K562 (cell line): ENCODE results near the gene CREB3L2. TPM values are rescaled to one million over a fixed set of nuclear protein-coding genes. Genes with fewer than 3 reads are reported as not detected.
A peak's percentile ranks its signal among the peaks of the same experiment; 100 is the strongest.

Source experiments
- ELF4 ChIP-seq: fragments of 450-650 bp; formaldehyde crosslinking; IDR thresholded peaks from 2 replicates; pipeline ENCODE4 v1.4.0; 2022; ENCODE audit warnings: missing genetic modification characterization
- ID3 ChIP-seq, 2 experiments: fragments of 250-450 bp in 1 of 2; fragments of 450-650 bp in 1 of 2; sonication (Bioruptor Pico) in 1 of 2; IDR thresholded peaks; 2 replicates each; pipeline versions ENCODE4 v1.6.1 to v1.8.0; 2016 to 2021; ENCODE audit warnings: mild to moderate bottlenecking in 2 of 2, moderate library complexity in 2 of 2, missing compliant biosample characterization in 1 of 2, missing genetic modification characterization in 1 of 2
- MAZ ChIP-seq, 2 experiments: fragments of 450-650 bp in 1 of 2; sonication (generic) in 1 of 2; formaldehyde crosslinking; IDR thresholded peaks in 1 of 2; conservative IDR thresholded peaks in 1 of 2; 2 replicates each; pipeline versions ENCODE4 v1.4.0 to v1.5.0; 2020; ENCODE audit warnings: mild to moderate bottlenecking in 1 of 2, missing genetic modification reagents in 1 of 2
- NCOR1 ChIP-seq: fragments of 450-650 bp; IDR thresholded peaks from 2 replicates; pipeline ENCODE4 v1.6.1; 2016; ENCODE audit warnings: mild to moderate bottlenecking, moderate library complexity
- OTX1 ChIP-seq: fragments of 450-650 bp; formaldehyde crosslinking; IDR thresholded peaks from 2 replicates; pipeline ENCODE4 v1.4.0; 2022; ENCODE audit warnings: mild to moderate bottlenecking
- RAD21 ChIP-seq, 2 experiments: fragments of 250-450 bp in 1 of 2; fragments of 450-650 bp in 1 of 2; sonication (Bioruptor Pico) in 1 of 2; formaldehyde crosslinking in 1 of 2; IDR thresholded peaks in 1 of 2; conservative IDR thresholded peaks in 1 of 2; 2 replicates each; pipeline versions ENCODE4 v1.4.0 to v1.8.0; 2020 to 2022; ENCODE audit warnings: mild to moderate bottlenecking in 2 of 2, moderate library complexity in 1 of 2
- SMARCA4 ChIP-seq: fragments of 450-650 bp; IDR thresholded peaks from 2 replicates; pipeline ENCODE4 v1.6.1; 2016
- SMARCA5 ChIP-seq: fragments of 450-650 bp; IDR thresholded peaks from 2 replicates; pipeline ENCODE4 v1.6.1; 2016
- SNRNP70 ChIP-seq: fragments of 200-400 bp; formaldehyde crosslinking; optimal IDR thresholded peaks from 2 replicates; pipeline ENCODE3; 2017; ENCODE audit warnings: low read depth, low read length
- STAG1 ChIP-seq: sonication (generic); formaldehyde crosslinking; IDR thresholded peaks from 2 replicates; pipeline ENCODE4 v1.5.0; 2020; ENCODE audit warnings: missing genetic modification reagents, borderline replicate concordance
- TAF15 ChIP-seq: fragments of 200-400 bp; formaldehyde crosslinking; IDR thresholded peaks from 2 replicates; pipeline ENCODE4 v1.6.1; 2017; ENCODE audit warnings: mild to moderate bottlenecking, low read depth, low read length, moderate library complexity
- THRAP3 ChIP-seq: fragments of 450-650 bp; IDR thresholded peaks from 2 replicates; pipeline ENCODE4 v1.6.1; 2016; ENCODE audit warnings: mild to moderate bottlenecking, inconsistent platforms, borderline replicate concordance
- ZKSCAN1 ChIP-seq: fragments of 150-350 bp; IDR thresholded peaks from 2 replicates; pipeline ENCODE4 v1.6.1; 2016; ENCODE audit warnings: low read depth, low read length
- ZNF140 ChIP-seq: fragments of 250-450 bp; sonication (Bioruptor Pico); IDR thresholded peaks from 2 replicates; pipeline ENCODE4 v1.8.0; 2021; ENCODE audit warnings: moderate library complexity, mild to moderate bottlenecking, inconsistent platforms
- ZNF408 ChIP-seq: fragments of 250-450 bp; sonication (Bioruptor Pico); IDR thresholded peaks from 2 replicates; pipeline ENCODE4 v1.4.0; 2020; ENCODE audit warnings: low read depth, mild to moderate bottlenecking, moderate library complexity
- ZSCAN29 ChIP-seq: fragments of 450-650 bp; IDR thresholded peaks from 2 replicates; pipeline ENCODE4 v1.6.1; 2017
- polyA plus RNA-seq, 8 experiments: library from polyadenylated mRNA; depleted of rRNA in 4 of 8; stranded (reverse) in 5 of 8; unstranded in 3 of 8; fragments of >200 nt; fragmentation: Nextera tagmentation in 2 of 8; fragmentation: Illumina TruSeq in 1 of 8; extraction: Ambion mirVana in 2 of 8; extraction: Trizol in 1 of 8; gene quantifications; 2 replicates each; pipeline versions ENCODE4 v1.2.1 to v1.2.3, GENCODE V29; 2011 to 2014; ENCODE audit warnings: inconsistent platforms in 1 of 8, missing spikeins in 1 of 8
- total RNA-seq, 7 experiments: library from RNA; depleted of rRNA in 6 of 7; stranded (reverse); fragments of >200 nt in 6 of 7; fragmentation: Illumina TruSeq in 2 of 7; extraction: Trizol in 2 of 7; gene quantifications; 2 replicates each; pipeline versions ENCODE4 v1.2.1 to v1.2.3, GENCODE V29; 2011 to 2021; ENCODE audit warnings: low replicate concordance in 1 of 7
- TF ChIP-seq, protein P1 (sequence below): sonication (generic); formaldehyde crosslinking; IDR thresholded peaks from 2 replicates; pipeline ENCODE4 v1.8.0; 2022; ENCODE audit warnings: missing genetic modification reagents, mild to moderate bottlenecking, moderate library complexity, borderline replicate concordance
- TF ChIP-seq, protein P2 (sequence below): fragments of 450-650 bp; IDR thresholded peaks from 2 replicates; pipeline ENCODE4 v1.6.1; 2016; ENCODE audit warnings: mild to moderate bottlenecking
- TF ChIP-seq, protein P3 (sequence below): IDR thresholded peaks from 2 replicates; pipeline ENCODE4 v1.6.1; 2016; ENCODE audit warnings: missing genetic modification characterization, missing compliant biosample characterization
- TF ChIP-seq, protein P4 (sequence below): conservative IDR thresholded peaks from 2 replicates; pipeline ENCODE4 v1.6.1; 2011; ENCODE audit warnings: low read depth, mild to moderate bottlenecking, low read length; ENCODE audit not compliant: control insufficient read depth

Gene CREB3L2
- total and polyA plus RNA-seq, 9 of the 15 experiments (the other 6 are each of a cell fraction or from before 2014, with no cell fraction given): 7.1 to 45.6 (median 15.8) TPM

GRCh38 chr7:137898839-137899721 lies 102.8 kb downstream of the CREB3L2 start (continued):
- TF ChIP-seq SMARCA4 (peak; percentile 86), SNRNP70 (peak; percentile 33), ZNF140 (CRISPR knock-in tag) (no peak), ELF4 (CRISPR knock-in tag) (0 out of 2 replicates have a peak, but pooled peaks have one; percentile 46), ID3 (CRISPR knock-in tag; IDR thresholded peaks at IDR 0.05) (no peak), ID3 (tag; IDR thresholded peaks at IDR 0.05) (peak; percentile 80; the same call in 1 of the 2 replicates), MAZ (CRISPR knock-in tag; conservative IDR thresholded peaks at IDR 0.05 in 1 of 2, IDR thresholded peaks at IDR 0.05 in 1 of 2) (peak; percentile 42 to 67; a peak in 2 of 4 replicates), ZNF408 (CRISPR knock-in tag) (no peak), OTX1 (CRISPR knock-in tag) (peak; percentile 80; the same call in 1 of the 2 replicates), THRAP3 (peak; percentile 80; the same call in 1 of the 2 replicates), NCOR1 (no peak), SMARCA5 (no peak), TAF15 (no peak), RAD21 (CRISPR knock-in tag; conservative IDR thresholded peaks at IDR 0.05 in 1 of 2, IDR thresholded peaks at IDR 0.05 in 1 of 2) (peak; percentile 81 to 95), ZSCAN29 (no peak), ZKSCAN1 (peak; percentile 56; the same call in 1 of the 2 replicates), STAG1 (peak; percentile 89)
- TF ChIP-seq, protein P1, sequence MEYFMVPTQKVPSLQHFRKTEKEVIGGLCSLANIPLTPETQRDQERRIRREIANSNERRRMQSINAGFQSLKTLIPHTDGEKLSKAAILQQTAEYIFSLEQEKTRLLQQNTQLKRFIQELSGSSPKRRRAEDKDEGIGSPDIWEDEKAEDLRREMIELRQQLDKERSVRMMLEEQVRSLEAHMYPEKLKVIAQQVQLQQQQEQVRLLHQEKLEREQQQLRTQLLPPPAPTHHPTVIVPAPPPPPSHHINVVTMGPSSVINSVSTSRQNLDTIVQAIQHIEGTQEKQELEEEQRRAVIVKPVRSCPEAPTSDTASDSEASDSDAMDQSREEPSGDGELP (CRISPR knock-in tag): peak; percentile 64; the same call in 1 of the 2 replicates
- TF ChIP-seq, protein P2, sequence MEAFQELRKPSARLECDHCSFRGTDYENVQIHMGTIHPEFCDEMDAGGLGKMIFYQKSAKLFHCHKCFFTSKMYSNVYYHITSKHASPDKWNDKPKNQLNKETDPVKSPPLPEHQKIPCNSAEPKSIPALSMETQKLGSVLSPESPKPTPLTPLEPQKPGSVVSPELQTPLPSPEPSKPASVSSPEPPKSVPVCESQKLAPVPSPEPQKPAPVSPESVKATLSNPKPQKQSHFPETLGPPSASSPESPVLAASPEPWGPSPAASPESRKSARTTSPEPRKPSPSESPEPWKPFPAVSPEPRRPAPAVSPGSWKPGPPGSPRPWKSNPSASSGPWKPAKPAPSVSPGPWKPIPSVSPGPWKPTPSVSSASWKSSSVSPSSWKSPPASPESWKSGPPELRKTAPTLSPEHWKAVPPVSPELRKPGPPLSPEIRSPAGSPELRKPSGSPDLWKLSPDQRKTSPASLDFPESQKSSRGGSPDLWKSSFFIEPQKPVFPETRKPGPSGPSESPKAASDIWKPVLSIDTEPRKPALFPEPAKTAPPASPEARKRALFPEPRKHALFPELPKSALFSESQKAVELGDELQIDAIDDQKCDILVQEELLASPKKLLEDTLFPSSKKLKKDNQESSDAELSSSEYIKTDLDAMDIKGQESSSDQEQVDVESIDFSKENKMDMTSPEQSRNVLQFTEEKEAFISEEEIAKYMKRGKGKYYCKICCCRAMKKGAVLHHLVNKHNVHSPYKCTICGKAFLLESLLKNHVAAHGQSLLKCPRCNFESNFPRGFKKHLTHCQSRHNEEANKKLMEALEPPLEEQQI: peak; percentile 44; the same call in 1 of the 2 replicates
- TF ChIP-seq, protein P3, sequence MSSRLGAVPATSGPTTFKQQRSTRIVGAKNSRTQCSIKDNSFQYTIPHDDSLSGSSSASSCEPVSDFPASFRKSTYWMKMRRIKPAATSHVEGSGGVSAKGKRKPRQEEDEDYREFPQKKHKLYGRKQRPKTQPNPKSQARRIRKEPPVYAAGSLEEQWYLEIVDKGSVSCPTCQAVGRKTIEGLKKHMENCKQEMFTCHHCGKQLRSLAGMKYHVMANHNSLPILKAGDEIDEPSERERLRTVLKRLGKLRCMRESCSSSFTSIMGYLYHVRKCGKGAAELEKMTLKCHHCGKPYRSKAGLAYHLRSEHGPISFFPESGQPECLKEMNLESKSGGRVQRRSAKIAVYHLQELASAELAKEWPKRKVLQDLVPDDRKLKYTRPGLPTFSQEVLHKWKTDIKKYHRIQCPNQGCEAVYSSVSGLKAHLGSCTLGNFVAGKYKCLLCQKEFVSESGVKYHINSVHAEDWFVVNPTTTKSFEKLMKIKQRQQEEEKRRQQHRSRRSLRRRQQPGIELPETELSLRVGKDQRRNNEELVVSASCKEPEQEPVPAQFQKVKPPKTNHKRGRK (tag): peak; percentile 99
- TF ChIP-seq, protein P4, sequence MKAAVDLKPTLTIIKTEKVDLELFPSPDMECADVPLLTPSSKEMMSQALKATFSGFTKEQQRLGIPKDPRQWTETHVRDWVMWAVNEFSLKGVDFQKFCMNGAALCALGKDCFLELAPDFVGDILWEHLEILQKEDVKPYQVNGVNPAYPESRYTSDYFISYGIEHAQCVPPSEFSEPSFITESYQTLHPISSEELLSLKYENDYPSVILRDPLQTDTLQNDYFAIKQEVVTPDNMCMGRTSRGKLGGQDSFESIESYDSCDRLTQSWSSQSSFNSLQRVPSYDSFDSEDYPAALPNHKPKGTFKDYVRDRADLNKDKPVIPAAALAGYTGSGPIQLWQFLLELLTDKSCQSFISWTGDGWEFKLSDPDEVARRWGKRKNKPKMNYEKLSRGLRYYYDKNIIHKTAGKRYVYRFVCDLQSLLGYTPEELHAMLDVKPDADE: no peak
